ENCODE results near the gene TEX51.

TEX51 gene

GRCh38 chr2:126898636-126899035 is at the start of gene TEX51:
TSS of gene TEX51 (plus strand) at chr2:126898890. CDS start at chr2:126898919, 29 bp downstream.
- no peak for DNase-seq

- DNase-seq: no peak
Observed at GRCh38 chr2:126849054-126849453, 49.6 kb upstream of the TEX51 start.

- DNase-seq: no peak
Observed at GRCh38 chr2:126849486-126849885, 49.2 kb upstream of the TEX51 start.

GRCh38 chr2:126849991-126850535 is 48.6 kb upstream of the TEX51 start:
- no peak for DNase-seq

- no peak for DNase-seq
Observed at GRCh38 chr2:126850940-126851339, 47.8 kb upstream of the TEX51 start.

GRCh38 chr2:126851756-126852155 is 46.9 kb upstream of the TEX51 start:
- DNase-seq: no peak

- no peak for DNase-seq
Observed at GRCh38 chr2:126852361-126852760, 46.3 kb upstream of the TEX51 start.

GRCh38 chr2:126855606-126856005 is 43.1 kb upstream of the TEX51 start:
- DNase-seq: no peak

- no peak for DNase-seq
Observed at GRCh38 chr2:126856403-126856802, 42.3 kb upstream of the TEX51 start.

GRCh38 chr2:126857502-126857901 is 41.2 kb upstream of the TEX51 start:
- DNase-seq: no peak

GRCh38 chr2:126858013-126858412 is 40.7 kb upstream of the TEX51 start:
- peak; percentile 12 for DNase-seq

- DNase-seq: no peak
Observed at GRCh38 chr2:126858436-126858835, 40.3 kb upstream of the TEX51 start.

- no peak for DNase-seq
Observed at GRCh38 chr2:126858991-126859390, 39.7 kb upstream of the TEX51 start.

GRCh38 chr2:126859631-126860030 is 39.1 kb upstream of the TEX51 start:
- DNase-seq: no peak

- no peak for DNase-seq
Observed at GRCh38 chr2:126860385-126860784, 38.3 kb upstream of the TEX51 start.

- no peak for DNase-seq
Observed at GRCh38 chr2:126862730-126863129, 36.0 kb upstream of the TEX51 start.

GRCh38 chr2:126863336-126864015 is 35.2 kb upstream of the TEX51 start:
- DNase-seq: no peak

GRCh38 chr2:126864861-126865260 is 33.8 kb upstream of the TEX51 start:
- DNase-seq: no peak

- no peak for DNase-seq
Observed at GRCh38 chr2:126866451-126866850, 32.2 kb upstream of the TEX51 start.

GRCh38 chr2:126874961-126875360 is 23.7 kb upstream of the TEX51 start:
- DNase-seq: no peak

GRCh38 chr2:126876631-126877030 is 22.1 kb upstream of the TEX51 start:
- no peak for DNase-seq

GRCh38 chr2:126877041-126877440 is 21.6 kb upstream of the TEX51 start:
- no peak for DNase-seq

- DNase-seq: no peak
Observed at GRCh38 chr2:126877861-126878565, 20.7 kb upstream of the TEX51 start.

- DNase-seq: no peak
Observed at GRCh38 chr2:126878601-126879000, 20.1 kb upstream of the TEX51 start.
